Caki2 (cell line): ENCODE results near the gene HFE. TPM values are rescaled to one million over a fixed set of nuclear protein-coding genes. Genes with fewer than 3 reads are reported as not detected.
A peak's percentile ranks its signal among the peaks of the same experiment; 100 is the strongest.
"Not testable (repeated sequence)": the region's sequence is repeated elsewhere in the genome, so short reads cannot be mapped to it uniquely, and the experiment has no call there.

Experiments used
- DNase-seq: peaks from one replicate; pipeline ENCODE4 v3.0.0-alpha.2; 2015; ENCODE audit warnings: low read depth
- in situ Hi-C: cut with HindIII; loops from 2 replicates; pipeline ENCODE4 v1.10.0; 2016; ENCODE audit warnings: low sequenced_read_pairs, low pct_unique_long_range_greater_than_20kb, mixed read lengths
- total RNA-seq: library from RNA; depleted of rRNA; stranded (reverse); fragments of >200 nt; shearing (Covaris generic); gene quantifications from 2 replicates; pipeline ENCODE4 v1.2.3, GENCODE V29; 2014; ENCODE audit warnings: low replicate concordance

The HFE gene
- total RNA-seq, 1 experiment from 2014 or later, result 32.5 TPM

DNA sequence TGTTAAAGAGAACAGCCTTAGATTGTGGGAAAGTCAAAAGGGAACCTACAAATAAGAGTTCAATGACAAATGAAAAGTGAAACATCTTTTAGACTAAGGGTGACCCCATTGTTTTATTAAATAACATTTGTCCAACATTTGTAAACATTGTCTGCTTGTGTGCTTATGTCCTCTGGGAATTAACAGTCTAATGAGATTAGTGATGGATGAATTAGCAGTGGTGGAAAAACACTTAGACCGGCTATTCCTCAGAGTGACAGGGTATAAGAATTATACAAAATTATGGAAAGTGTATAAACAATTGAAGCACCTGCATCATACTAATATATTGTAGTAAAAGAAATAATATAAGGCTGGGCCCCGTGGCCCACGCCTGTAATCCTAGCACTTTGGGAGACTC, 29.3 kb upstream of the HFE start:
- no peak for DNase-seq
- in situ Hi-C loops, result no loop called here

DNA sequence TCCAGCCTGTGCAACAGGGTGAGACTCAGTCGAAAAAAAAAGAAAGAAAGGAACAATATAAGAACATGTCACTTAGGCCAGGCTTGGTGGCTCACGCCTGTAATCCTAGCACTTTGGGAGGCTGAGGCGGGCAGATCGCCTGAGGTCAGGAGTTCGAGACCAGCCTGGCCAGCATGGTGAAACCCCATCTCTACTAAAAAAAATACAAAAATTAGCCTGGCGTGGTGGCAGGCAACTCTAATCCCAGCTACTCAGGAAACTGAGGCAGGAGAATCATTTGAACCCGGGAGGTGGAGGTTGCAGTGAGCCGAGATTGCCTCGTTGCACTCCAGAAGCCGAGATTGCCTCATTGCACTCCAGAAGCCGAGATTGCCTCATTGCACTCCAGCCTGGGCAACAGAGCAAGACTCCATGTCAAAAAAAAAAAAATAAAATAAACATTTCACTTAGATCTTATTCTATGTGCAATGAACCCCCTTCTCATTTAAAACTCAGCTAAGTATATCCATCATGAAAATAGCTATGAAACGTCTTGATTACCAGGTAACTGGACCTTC, 28.7 kb upstream of the HFE start:
- in situ Hi-C loops, DNase-seq: not testable (repeated sequence)

DNA sequence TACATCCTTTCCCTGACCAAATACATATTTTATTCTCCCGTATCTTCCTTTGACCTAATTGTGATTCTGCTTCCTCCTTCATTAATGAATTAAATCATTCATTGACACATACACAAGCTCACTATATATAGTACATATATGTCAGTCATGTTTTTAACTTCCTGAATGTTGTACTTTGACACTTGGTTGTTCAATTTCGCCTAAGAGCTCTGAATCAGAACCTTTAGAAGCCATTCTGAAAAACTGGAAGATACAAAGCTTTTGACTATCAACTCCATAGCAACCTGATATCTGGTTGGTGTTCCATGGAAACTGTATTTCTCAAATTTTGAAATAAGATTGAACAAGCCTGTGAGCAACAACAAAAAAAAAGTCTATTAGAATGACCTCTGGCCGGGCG, 27.3 kb upstream of the HFE start:
- no peak for DNase-seq
- in situ Hi-C loops, result loop anchor here (10.0 kb wide), 1 partner anchor 135 kb away; a partner anchor contains a TSS

DNA sequence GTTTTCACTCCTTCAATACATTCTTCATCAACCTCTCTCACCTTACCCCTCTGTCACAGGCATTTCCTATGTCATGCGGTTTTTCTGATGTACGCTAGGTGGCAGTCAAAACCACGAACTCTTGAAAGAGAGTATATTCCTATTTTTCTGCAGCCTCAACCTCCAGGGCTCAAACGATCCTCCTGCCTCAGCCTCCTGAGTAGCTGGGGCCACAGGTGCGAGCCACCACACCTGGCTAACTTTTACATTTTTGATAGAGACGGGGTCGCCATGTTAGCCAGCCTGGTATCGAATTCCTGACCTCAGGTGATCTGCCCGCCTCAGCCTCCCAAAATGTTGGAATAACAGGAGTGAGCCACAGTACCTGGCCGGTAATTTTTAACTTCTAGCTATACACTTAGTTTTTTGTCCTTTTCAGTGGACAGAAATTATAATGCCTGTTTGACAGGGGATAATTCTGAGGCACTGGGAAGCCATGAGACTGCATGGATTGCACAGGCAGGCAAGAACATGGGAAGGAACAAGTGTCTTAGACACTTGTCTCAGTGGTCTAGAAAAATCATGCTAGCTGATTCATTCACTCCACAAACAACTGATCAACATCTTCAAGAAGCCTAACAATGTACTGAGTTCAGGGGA, 22.5 kb upstream of the HFE start:
- in situ Hi-C loops, result loop anchor here (10.0 kb wide), 1 partner anchor 130 kb away; a partner anchor contains a TSS
- DNase-seq, result peak; percentile 68

DNA sequence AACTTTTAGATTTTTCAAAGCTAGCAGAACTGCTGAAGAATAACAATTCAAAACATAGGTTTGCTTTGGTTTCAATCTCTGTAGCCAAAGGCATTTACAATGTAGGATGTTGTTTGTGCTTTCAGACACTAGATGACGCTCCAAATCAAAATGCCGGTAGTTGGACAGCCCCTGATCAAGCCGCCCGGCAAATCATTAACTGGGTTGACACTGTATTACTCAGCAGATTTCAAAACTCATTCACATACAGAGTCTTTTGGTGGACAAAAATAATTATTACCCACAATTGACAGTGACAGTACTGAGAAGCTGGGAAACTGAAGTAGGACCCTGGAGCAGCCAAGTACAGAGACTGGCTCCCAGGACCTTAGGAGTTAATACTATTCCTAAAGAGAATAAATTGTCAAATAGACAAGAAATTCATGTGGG, 21.3 kb upstream of the HFE start:
- in situ Hi-C loops, result loop anchor here (10.0 kb wide), 1 partner anchor 129 kb away; a partner anchor contains a TSS
- peak; percentile 92 for DNase-seq

DNA sequence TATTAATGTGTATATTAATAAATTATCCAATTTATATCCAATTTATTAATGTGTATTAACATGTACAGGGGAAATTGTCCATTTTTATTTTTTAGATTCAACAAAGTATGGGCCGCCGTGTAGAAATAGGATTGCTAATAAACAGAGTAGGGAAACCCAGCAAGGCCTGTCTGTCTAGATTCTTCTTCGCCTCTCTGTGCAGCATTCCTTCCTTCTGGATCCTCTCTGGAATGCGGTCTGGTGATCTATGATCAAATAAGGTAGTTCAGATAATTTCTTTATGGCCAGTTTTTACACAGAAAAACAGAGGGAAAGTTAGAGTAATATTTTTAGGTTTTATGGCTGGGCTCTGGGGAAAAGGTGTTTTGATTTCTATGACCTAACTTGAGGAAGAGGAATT, 19.9 kb upstream of the HFE start:
- in situ Hi-C loops, result loop anchor here (10.0 kb wide), 1 partner anchor 127 kb away; a partner anchor contains a TSS

DNA sequence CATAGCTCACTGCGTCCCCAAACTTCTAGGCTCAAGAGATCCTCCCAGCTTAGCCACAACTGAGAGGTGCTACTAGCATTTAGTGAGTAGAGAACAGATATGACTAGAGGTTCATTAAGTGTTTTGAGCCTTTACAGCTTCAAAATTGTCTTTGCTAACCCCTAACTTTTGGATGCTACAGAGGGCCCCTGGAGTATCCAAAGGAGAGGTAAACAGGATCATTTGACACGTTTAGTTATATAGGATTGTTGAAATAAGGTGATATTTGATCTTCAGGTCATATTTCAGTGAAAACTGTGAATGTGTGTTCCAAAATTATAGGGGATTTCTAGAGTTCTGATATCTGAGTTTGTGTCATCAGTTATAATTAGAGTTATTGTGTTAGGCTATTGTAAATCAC, 19.2 kb upstream of the HFE start:
- in situ Hi-C loops, result loop anchor here (10.0 kb wide), 1 partner anchor 127 kb away; a partner anchor contains a TSS
- no peak for DNase-seq

More for the DNA sequence above, 19.9 kb upstream of the HFE start:
- DNase-seq, result no peak

DNA sequence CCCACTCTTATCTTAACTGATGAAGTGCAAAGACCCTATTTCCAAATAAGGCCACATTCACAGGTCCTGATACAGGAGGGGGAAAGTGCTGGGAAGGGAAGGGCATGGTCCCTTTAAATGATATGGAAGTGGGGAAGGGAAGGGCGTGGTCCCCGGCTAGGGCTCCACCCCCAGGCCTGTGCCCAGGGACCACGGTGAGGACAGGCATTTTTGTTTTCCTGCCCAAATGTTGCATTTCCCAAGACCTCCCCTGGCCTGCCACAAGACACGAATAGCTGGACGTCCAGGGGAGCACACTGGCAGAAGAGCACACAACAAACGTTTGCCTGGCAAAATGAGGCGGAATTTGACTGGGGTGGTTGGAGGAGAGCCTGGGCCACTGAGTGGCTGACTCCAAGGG, 16.1 kb upstream of the HFE start:
- in situ Hi-C loops, result no loop called here
- no peak for DNase-seq

DNA sequence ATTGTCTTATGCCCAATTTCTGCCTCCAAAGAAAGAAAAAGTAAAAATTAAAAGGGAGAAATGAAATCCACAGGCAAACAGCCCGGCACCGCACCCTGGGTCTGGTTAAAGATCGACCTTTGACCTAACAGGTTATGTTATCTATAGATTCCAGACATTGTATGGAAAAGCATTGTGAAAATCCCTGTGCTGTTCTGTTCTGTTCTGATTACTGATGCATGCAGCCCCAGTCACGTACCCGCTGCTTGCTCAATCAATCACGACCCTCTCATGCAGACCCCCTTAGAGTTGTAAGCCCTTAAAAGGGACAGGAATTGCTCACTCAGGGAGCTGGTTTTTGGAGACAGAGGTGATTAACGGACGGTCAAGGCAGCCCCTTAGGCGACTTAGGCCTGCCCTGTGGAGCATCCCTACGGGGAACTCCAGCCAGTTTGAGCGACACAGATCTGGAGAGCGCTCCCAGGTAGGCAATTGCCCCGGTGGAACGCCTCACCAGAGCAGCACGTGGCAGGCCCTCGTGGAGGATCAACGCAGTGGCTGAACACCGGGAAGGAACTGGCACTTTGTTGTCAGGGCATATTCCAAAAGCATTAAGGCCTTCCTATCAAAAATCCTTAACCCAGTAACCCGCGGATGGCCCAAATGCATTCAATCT, 12.0 kb upstream of the HFE start:
- DNase-seq, result no peak
- in situ Hi-C loops, result no loop called here

DNA sequence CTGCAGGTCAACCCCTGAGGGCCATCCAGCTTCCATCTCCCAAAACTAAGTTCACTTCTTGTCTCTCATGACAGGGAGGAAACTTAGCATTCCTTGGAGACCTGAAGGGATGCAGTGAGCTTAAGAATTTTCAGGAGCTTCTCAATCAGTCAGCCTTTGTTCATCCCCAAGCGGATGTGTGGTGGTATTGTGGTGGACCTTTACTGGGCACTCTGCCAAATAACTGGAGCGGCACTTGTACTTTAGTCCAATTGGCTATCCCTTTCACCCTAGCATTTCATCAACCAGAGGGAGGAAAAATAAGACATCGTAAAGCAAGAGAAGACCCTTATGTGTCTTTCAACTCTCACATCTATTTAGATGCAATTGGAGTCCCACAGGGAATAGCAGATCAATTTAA, 9.2 kb upstream of the HFE start:
- DNase-seq, in situ Hi-C loops: not testable (repeated sequence)

DNA sequence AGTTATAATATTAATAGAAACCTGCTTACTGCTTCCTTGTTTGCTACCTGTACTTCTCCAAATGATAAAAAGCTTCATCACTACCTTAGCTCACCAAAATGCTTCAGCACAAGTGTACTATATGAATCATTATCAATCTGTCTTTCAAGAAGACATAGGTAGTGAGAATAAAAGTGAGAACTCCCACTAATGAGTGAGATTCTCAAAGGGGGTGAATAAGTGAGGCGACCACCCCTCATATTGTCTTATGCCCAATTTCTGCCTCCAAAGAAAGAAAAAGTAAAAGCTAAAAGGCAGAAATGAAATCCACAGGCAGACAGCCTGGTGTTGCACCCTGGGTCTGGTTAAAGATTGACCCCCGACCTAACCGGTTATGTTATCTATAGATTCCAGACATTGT, 6.1 kb upstream of the HFE start:
- in situ Hi-C loops, result not testable (repeated sequence)

DNA sequence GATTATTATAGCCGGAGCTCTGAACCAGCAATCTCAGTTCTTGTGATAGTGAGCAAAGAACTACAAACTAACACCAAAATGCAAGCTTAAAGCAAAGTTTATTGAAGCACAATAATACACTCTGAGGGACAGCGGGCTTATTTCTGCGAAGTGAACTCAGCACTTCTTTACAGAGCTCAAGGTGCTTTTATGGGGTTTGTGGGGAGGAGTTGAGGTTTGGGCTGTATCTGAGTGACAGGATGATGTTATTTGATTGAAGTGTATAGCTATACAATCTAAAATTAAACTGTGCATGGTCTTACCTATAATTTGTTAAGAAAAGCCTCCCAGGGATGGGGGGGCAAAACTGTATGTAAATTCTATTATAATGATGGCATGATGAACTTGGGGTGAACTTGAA, 1.0 kb upstream of the HFE start:
- no peak for DNase-seq
- in situ Hi-C loops, result no loop called here

More for the DNA sequence above, 6.1 kb upstream of the HFE start:
- DNase-seq, result not testable (repeated sequence)

DNA sequence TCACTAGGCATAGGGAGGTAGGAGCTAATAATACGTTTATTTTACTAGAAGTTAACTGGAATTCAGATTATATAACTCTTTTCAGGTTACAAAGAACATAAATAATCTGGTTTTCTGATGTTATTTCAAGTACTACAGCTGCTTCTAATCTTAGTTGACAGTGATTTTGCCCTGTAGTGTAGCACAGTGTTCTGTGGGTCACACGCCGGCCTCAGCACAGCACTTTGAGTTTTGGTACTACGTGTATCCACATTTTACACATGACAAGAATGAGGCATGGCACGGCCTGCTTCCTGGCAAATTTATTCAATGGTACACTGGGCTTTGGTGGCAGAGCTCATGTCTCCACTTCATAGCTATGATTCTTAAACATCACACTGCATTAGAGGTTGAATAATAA, 1.1 kb downstream of the HFE start:
- no peak for DNase-seq
- in situ Hi-C loops, result no loop called here

DNA sequence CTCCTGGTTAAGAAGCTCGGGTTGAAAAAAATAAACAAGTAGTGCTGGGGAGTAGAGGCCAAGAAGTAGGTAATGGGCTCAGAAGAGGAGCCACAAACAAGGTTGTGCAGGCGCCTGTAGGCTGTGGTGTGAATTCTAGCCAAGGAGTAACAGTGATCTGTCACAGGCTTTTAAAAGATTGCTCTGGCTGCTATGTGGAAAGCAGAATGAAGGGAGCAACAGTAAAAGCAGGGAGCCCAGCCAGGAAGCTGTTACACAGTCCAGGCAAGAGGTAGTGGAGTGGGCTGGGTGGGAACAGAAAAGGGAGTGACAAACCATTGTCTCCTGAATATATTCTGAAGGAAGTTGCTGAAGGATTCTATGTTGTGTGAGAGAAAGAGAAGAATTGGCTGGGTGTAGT, 2.0 kb downstream of the HFE start:
- DNase-seq, result no peak
- in situ Hi-C loops, result no loop called here

DNA sequence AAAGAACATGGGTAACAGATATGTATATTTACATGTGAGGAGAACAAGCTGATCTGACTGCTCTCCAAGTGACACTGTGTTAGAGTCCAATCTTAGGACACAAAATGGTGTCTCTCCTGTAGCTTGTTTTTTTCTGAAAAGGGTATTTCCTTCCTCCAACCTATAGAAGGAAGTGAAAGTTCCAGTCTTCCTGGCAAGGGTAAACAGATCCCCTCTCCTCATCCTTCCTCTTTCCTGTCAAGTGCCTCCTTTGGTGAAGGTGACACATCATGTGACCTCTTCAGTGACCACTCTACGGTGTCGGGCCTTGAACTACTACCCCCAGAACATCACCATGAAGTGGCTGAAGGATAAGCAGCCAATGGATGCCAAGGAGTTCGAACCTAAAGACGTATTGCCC, 5.2 kb downstream of the HFE start:
- no peak for DNase-seq
- in situ Hi-C loops, result no loop called here

DNA sequence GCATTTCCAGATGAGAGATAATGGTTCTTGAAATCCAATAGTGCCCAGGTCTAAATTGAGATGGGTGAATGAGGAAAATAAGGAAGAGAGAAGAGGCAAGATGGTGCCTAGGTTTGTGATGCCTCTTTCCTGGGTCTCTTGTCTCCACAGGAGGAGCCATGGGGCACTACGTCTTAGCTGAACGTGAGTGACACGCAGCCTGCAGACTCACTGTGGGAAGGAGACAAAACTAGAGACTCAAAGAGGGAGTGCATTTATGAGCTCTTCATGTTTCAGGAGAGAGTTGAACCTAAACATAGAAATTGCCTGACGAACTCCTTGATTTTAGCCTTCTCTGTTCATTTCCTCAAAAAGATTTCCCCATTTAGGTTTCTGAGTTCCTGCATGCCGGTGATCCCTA, 6.8 kb downstream of the HFE start:
- in situ Hi-C loops, result no loop called here
- DNase-seq, result no peak

DNA sequence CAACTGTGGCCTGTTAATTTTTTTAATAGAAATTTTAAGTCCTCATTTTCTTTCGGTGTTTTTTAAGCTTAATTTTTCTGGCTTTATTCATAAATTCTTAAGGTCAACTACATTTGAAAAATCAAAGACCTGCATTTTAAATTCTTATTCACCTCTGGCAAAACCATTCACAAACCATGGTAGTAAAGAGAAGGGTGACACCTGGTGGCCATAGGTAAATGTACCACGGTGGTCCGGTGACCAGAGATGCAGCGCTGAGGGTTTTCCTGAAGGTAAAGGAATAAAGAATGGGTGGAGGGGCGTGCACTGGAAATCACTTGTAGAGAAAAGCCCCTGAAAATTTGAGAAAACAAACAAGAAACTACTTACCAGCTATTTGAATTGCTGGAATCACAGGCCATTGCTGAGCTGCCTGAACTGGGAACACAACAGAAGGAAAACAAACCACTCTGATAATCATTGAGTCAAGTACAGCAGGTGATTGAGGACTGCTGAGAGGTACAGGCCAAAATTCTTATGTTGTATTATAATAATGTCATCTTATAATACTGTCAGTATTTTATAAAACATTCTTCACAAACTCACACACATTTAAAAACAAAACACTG, 10.1 kb downstream of the HFE start:
- DNase-seq, result peak; percentile 77
- in situ Hi-C loops, result no loop called here

DNA sequence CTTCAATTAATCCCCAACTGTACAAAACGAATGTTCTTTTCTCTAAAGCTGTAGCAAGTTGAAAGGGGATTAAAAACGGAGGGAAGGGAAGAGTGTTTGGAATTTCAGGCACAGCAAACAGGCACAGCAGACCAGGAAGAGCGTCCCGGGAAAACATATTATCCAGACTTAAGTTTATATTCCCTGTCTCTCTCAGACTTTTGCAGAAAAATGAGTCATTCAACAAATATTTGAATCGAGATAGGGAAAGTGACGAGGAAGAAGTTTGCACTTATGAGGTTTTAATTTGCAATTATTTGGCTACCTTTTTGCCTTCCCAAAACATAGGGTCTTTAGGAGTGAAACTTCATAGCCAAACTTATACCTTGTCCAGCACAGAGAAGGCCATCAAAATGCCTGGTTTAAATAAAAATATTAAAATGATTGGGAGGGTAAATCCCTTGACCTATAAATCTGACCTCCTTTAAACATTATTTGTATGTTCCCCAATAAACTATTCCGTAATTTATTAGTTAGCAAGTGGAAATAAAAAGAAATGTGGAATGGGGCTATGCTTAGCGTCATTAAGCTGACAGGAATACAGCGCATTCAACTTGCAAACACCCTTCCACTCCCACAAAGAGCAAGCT, 16.0 kb downstream of the HFE start:
- in situ Hi-C loops, result no loop called here
- DNase-seq, result peak; percentile 77
